GM12892 (cell line): ENCODE data around the gene PTPN14. TPM values are rescaled to one million over a fixed set of nuclear protein-coding genes. Genes with fewer than 3 reads are reported as not detected.
"Not testable (repeated sequence)": the region's sequence is repeated elsewhere in the genome, so short reads cannot be mapped to it uniquely, and the experiment has no call there.

ENCODE experiments used
- DNase-seq: peaks from one replicate; pipeline ENCODE4 v3.0.0; 2011; ENCODE audit not compliant: insufficient read length
- FAIRE-seq: peaks from 2 replicates; lab custom pipeline; 2011; peaks lifted over from hg19 to GRCh38; lab: Jason Lieb, UNC
- POLR2A ChIP-seq: IDR thresholded peaks from 2 replicates; pipeline ENCODE4 v1.6.1; 2011; ENCODE audit warnings: low read depth, low read length, control low read depth
- POLR2AphosphoS5 ChIP-seq: IDR thresholded peaks from 2 replicates; pipeline ENCODE4 v1.6.1; 2011; ENCODE audit warnings: low read depth, low read length, control low read depth
- TAF1 ChIP-seq: IDR thresholded peaks from 2 replicates; pipeline ENCODE4 v1.6.1; 2011; ENCODE audit warnings: low read depth, mild to moderate bottlenecking, control low read depth, low read length, borderline replicate concordance
- polyA plus RNA-seq: library from polyadenylated mRNA; unstranded; fragments of >200 nt; gene quantifications from one replicate; pipeline ENCODE4 v1.2.1, GENCODE V29; 2012; ENCODE audit warnings: missing spikeins, inconsistent platforms; ENCODE audit not compliant: missing spikeins

The PTPN14 gene
- polyA plus RNA-seq: 0.59 TPM

GRCh38 chr1:214551436-214552173, at the start of gene PTPN14:
PTPN14 (minus strand) TSS chr1:214551602; CDS start chr1:214464803, 86,799 bp downstream.
- no peak for TF ChIP-seq POLR2A
- no peak for TF ChIP-seq TAF1
- no peak for TF ChIP-seq POLR2AphosphoS5
- DNase-seq (peak; percentile 37), FAIRE-seq (no peak)

DNA sequence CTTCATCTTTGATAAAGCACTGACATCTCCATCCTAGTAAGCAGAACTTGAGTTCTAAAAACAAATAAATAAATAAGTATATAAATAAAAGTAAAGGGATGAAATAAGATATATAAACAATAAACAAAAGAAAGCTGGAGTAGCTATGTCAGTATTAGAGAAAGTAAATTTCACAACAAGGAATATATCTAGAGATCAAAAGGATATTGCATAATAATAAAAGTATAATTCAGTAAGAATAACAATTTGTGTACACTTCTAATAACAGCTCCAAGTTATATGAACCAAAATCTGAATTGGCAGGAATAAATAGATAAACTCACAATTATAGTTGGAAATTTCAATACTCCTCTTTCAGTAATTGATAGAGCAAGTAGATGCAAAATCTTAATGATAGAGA, 41.8 kb upstream of the PTPN14 start:
- FAIRE-seq: no peak
- no peak for TF ChIP-seq TAF1
- no peak for TF ChIP-seq POLR2A
- no peak for TF ChIP-seq POLR2AphosphoS5
- DNase-seq: no peak

DNA sequence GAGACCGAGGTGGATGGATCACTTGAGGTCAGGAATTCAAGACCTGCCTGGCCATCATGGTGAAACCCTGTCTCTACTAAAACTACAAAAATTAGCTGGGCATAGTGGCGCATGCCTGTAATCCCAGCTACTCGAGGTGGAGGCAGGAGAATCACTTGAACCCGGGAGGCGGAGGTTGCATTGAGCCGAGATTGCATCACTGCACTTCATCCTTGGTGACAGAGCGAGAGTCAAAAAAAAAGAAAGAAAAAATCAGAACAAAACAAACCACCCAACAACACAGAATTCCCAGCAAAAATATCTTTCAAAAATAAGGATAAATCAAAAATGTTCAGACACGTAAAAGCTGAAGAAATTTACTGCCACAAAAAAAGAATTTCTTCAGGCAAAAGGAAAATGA, 40.5 kb upstream of the PTPN14 start:
- not testable (repeated sequence) for FAIRE-seq

DNA sequence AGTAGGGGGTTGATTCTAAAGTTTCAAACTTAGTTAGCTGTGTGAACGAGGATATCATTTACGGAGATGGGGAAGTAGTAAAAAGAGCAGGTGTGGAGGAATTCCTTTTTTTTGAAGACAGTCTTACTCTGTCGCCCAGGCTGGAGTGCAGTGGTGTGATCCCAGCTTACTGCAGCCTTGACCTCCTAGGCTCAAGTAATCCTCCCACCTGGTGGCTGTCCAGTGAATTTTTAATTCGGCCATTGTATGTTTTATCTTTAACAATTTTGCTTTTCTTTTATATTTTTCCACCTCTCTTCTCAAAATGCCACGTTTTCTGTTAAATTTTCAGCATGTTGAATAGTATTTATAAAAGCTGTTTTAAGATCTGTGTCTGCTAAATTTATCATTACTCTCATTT, 39.3 kb upstream of the PTPN14 start:
- no peak for DNase-seq
- FAIRE-seq: no peak
- TF ChIP-seq TAF1 (no peak), POLR2AphosphoS5 (no peak), POLR2A (no peak)

More for the DNA sequence above, 40.5 kb upstream of the PTPN14 start:
- DNase-seq: not testable (repeated sequence)

DNA sequence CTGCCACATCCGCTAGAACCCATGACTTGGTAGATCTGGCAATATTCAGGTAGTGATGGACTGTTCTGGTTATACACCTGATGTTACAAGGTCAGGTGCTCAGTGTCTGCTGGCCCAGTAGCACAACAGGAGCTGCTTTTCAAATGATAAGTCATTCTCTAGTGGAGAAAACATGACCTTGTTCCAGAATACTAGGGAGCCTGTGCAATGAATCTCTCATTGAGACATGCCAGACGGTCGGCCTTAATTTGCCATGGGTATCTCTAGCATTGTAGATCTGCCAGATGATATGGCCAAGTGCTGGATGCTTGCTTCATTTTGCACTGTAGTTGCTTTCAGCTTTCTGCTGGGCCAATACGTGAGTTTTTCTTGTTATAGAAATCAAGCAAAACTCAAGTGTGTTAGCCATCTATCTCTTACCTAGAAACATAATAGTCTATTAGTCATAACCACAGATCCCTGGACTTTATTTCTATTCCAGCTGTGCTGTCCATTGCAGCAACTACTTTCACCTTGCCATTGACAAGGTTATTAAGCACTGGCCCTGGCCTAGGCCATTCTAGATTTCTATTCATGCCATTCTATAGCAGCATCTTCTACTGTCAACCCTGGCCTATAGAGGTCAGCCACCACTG, 37.7 kb upstream of the PTPN14 start:
- FAIRE-seq (no peak), DNase-seq (no peak)
- TF ChIP-seq POLR2AphosphoS5 (no peak), TAF1 (no peak), POLR2A (no peak)

- TF ChIP-seq POLR2AphosphoS5 (no peak), TAF1 (no peak), POLR2A (no peak)
- no peak for FAIRE-seq
Observed at GRCh38 chr1:214587165-214587564, 35.8 kb upstream of the PTPN14 start.

DNA sequence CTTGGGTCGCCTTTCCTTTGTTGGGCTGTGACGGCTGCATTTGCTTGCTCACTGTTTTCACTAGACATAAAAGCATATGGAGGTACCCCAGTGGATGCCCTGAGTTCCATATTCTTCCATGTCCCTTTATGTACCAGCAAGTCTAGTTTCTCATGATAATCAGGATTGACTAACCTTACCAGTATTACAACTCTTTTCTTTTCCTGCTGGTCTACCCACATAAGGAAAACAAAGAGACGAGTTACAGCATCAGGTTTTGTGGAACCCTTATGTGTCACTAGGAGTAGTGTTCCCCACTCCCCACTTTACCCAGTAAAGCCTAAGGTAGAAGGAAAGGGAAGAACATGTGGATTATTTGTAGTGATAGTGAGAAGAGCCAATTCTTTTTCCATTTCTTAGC, 35.2 kb upstream of the PTPN14 start:
- no peak for FAIRE-seq

More at GRCh38 chr1:214587165-214587564, 35.8 kb upstream of the PTPN14 start:
- DNase-seq: no peak

GRCh38 chr1:214584805-214585766, 33.7 kb upstream of the PTPN14 start:
- DNase-seq: no peak
- TF ChIP-seq TAF1: no peak
- no peak for TF ChIP-seq POLR2A
- no peak for TF ChIP-seq POLR2AphosphoS5
- no peak for FAIRE-seq

More for the DNA sequence above, 35.2 kb upstream of the PTPN14 start:
- TF ChIP-seq POLR2A (no peak), TAF1 (no peak), POLR2AphosphoS5 (no peak)
- DNase-seq: no peak

GRCh38 chr1:214583824-214584554, 32.6 kb upstream of the PTPN14 start:
- TF ChIP-seq POLR2AphosphoS5 (no peak), POLR2A (no peak), TAF1 (no peak)
- FAIRE-seq (no peak), DNase-seq (no peak)

GRCh38 chr1:214583113-214583512, 31.7 kb upstream of the PTPN14 start:
- DNase-seq: no peak
- FAIRE-seq: no peak
- TF ChIP-seq POLR2A (no peak), TAF1 (no peak), POLR2AphosphoS5 (no peak)

DNA sequence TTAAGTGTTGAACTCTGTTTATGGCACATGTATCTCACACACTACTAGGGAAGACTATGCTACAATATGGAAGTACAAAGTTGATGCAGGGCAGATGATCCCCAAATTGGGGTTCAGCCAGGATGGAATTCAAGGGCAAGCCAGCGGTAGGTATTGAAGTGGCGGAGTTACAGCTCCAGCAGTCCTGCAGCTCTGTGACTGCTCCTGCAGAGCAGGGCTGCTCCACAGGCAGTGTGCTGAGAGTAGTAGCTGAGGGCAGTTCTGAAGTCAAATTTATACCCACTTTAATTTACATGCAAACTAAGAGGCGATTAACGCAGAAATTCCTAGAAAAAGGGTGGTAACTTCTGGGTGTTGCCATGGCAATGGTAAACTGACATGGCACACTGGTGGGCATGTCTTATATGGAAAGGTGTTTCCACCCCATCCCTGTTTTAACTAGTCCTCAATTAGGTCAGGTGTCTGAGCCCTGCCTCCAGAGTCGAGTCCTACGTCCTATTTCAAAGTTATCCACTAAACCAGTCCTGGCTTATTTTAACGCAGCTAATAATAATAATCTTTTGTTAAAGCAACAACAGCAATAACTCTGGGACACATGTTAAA, 31.0 kb upstream of the PTPN14 start:
- TF ChIP-seq POLR2AphosphoS5 (no peak), POLR2A (no peak), TAF1 (no peak)
- no peak for DNase-seq
- FAIRE-seq: no peak

DNA sequence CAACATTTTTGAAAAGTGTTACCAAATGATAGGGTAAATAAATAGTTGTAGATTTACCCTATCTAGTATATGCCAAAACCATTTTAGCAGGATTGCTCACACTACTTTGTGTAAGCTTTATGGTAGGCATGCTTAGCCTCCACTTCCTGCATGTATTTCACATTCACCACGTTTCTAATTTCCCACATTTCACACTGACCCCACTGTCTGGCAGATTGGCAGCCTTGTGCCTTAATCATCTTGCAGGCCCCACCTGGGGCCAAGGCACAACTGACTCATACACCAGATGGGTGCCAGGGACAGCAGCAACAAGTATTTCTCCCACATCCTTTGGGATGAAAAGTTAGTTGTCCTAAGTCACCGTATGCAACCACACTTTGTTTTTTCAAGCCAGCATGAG, 30.4 kb upstream of the PTPN14 start:
- FAIRE-seq (no peak), DNase-seq (no peak)
- no peak for TF ChIP-seq TAF1
- TF ChIP-seq POLR2AphosphoS5: no peak
- no peak for TF ChIP-seq POLR2A
